Hepatocyte (in vitro differentiated cells): ENCODE results near the gene VIPR1.

Source experiments
- EZH2phosphoT487 ChIP-seq: fragments of 200-600 bp; sonication (generic); IDR thresholded peaks from one replicate; pipeline ENCODE4 v1.6.1; 2018; ENCODE audit warnings: antibody characterized with exemption, mild to moderate bottlenecking, low read depth, moderate library complexity; ENCODE audit not compliant: unreplicated experiment, severe bottlenecking
- TF ChIP-seq, protein P1 (sequence below): fragments of 200-600 bp; sonication (generic); IDR thresholded peaks from 2 replicates; pipeline ENCODE4 v1.5.1; 2016; ENCODE audit warnings: antibody characterized with exemption, mild to moderate bottlenecking; ENCODE audit not compliant: poor library complexity

DNA sequence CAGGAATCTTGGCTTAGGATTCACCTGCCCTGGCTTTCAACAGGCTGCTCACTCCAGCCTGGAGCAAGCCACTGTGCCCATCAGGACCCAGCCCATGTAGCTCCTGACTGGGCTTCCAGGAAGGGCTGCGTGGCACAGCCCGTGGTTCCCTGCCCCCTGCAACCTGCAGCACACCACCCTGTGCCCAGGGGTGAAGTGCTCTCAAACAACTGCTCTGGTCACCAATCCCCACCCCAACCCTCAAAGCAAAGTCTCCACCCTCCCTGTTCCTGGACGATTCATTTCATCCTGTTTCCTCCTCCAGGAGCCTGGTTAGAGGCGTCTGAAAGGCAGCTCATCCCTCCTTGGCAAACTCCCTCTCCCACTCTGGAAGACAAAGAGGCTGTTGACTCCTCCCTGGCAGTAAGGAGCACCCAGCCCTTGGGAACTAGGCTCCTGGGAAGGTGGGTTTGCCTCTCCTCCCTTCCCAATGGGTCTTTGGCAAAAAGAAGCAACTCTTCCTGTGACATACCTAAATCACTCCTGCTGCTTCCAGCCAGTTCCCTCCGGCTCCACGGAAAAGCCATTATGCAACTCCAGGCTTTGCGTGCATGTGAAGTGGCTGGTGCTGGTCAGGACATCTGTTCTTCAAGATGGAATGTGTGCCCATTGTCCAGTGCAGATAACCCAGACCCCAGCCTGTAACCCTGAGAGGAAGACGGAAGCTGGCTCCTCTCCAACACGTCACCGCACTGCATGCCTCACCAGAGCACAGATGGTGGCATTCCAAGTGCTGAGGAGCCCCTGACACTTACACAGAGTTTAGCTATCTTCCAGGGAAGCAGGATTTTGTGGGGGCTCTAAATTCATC is 29.1 kb upstream of the VIPR1 start:
- TF ChIP-seq EZH2phosphoT487 = no peak
- TF ChIP-seq, protein P1, sequence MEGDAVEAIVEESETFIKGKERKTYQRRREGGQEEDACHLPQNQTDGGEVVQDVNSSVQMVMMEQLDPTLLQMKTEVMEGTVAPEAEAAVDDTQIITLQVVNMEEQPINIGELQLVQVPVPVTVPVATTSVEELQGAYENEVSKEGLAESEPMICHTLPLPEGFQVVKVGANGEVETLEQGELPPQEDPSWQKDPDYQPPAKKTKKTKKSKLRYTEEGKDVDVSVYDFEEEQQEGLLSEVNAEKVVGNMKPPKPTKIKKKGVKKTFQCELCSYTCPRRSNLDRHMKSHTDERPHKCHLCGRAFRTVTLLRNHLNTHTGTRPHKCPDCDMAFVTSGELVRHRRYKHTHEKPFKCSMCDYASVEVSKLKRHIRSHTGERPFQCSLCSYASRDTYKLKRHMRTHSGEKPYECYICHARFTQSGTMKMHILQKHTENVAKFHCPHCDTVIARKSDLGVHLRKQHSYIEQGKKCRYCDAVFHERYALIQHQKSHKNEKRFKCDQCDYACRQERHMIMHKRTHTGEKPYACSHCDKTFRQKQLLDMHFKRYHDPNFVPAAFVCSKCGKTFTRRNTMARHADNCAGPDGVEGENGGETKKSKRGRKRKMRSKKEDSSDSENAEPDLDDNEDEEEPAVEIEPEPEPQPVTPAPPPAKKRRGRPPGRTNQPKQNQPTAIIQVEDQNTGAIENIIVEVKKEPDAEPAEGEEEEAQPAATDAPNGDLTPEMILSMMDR = no peak
